IPS DF 6.9 (cell line): ENCODE data around the gene ZNF215.
A peak's percentile ranks its signal among the peaks of the same experiment; 100 is the strongest.
"Not testable (repeated sequence)": the region's sequence is repeated elsewhere in the genome, so short reads cannot be mapped to it uniquely, and the experiment has no call there.

Experiments
- DNase-seq: peaks from one replicate; pipeline ENCODE4 v3.0.0-alpha.2; 2013; ENCODE audit warnings: low read depth, low spot score
- H3K27ac ChIP-seq: one replicate; pipeline ENCODE4 v1.5.1; 2013; ENCODE audit warnings: low read length, control low read depth
- H3K27me3 ChIP-seq: 2 replicates; pipeline ENCODE4 v1.6.1; 2013; ENCODE audit warnings: mild to moderate bottlenecking, low read length; ENCODE audit not compliant: control insufficient read depth, insufficient read depth
- H3K36me3 ChIP-seq: 2 replicates; pipeline ENCODE4 v1.6.1; 2013; ENCODE audit warnings: low read length; ENCODE audit not compliant: control insufficient read depth, insufficient read depth
- H3K4me1 ChIP-seq: 2 replicates; pipeline ENCODE4 v1.6.1; 2013; ENCODE audit warnings: low read length; ENCODE audit not compliant: control insufficient read depth, insufficient read depth
- H3K4me3 ChIP-seq: 2 replicates; pipeline ENCODE4 v1.5.1; 2013; ENCODE audit warnings: mild to moderate bottlenecking, low read length
- H3K9me3 ChIP-seq: 2 replicates; pipeline ENCODE4 v1.6.1; 2013; ENCODE audit warnings: low read length, inconsistent platforms; ENCODE audit not compliant: control insufficient read depth, insufficient read depth
- WGBS: extraction: QIAGEN DNeasy Blood & Tissue Kit; methylation state at CpG from one replicate; pipeline ENCODE4 v1.1.7; 2013; ENCODE audit warnings: mixed read lengths, missing lambda C conversion rate; ENCODE audit not compliant: insufficient read length, insufficient coverage; 5-methylcytosine and 5-hydroxymethylcytosine counted together

The ZNF215 gene

DNA sequence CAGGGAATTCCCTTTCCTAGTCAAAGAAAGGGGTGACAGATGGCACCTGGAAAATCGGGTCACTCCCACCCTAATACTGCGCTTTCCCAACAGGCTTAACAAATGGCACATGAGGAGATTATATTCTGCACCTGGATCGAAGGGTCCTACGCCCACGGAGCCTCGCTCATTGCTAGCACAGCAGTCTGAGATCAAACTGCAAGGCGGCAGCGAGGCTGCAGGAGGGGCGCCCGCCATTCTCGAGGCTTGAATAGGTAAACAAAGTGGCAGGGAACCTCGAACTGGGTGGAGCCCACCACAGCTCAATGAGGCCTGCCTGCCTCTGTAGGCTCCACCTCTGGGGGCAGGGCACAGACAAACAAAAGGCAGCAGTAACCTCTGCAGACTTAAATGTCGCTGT is 21.4 kb upstream of the ZNF215 start:
- H3K36me3 ChIP-seq, DNase-seq, H3K27ac ChIP-seq, H3K4me3 ChIP-seq, H3K9me3 ChIP-seq, H3K4me1 ChIP-seq, H3K27me3 ChIP-seq: not testable (repeated sequence)
- WGBS = no CpG with 5 or more reads among the region's 13 CpGs

DNA sequence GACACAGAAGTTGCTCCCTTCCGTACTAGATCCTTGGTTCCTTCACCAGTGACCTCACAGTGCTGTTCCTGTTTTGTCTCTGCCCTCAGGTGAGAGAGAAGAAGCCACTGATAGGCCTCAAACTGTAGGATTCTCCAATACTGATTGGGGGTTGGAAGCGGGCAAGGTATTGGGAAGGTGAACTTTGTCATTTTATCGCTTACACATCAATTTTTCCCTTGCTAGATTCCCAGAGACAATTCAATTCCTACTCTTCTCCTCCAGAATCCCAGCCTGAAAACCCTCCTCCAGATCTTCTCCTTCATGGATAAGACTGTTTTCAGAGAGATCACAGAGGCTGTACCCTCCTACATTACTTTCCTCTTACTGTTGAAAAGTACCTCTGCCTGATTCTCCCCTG is 14.8 kb upstream of the ZNF215 start:
- DNase-seq = no peak
- Histone ChIP-seq H3K9me3 (no peaks in the 10 kb centered on the region), H3K36me3 (no peaks in the 10 kb centered on the region), H3K27me3 (no peaks in the 10 kb centered on the region), H3K4me3 (no peak overlapping the region), H3K27ac (no peak overlapping the region), H3K4me1 (no peaks in the 10 kb centered on the region)
- no CpG with 5 or more reads among the region's 3 CpGs for WGBS

- Histone ChIP-seq H3K9me3 (no peaks in the 10 kb centered on the region), H3K27ac (no peak overlapping the region), H3K27me3 (no peaks in the 10 kb centered on the region), H3K4me3 (no peak overlapping the region), H3K4me1 (no peaks in the 10 kb centered on the region), H3K36me3 (no peaks in the 10 kb centered on the region)
- 100% methylated on average over 1 of the region's 3 CpGs for WGBS
- DNase-seq = no peak
Observed at GRCh38 chr11:6911948-6912347, 14.3 kb upstream of the ZNF215 start.

DNA sequence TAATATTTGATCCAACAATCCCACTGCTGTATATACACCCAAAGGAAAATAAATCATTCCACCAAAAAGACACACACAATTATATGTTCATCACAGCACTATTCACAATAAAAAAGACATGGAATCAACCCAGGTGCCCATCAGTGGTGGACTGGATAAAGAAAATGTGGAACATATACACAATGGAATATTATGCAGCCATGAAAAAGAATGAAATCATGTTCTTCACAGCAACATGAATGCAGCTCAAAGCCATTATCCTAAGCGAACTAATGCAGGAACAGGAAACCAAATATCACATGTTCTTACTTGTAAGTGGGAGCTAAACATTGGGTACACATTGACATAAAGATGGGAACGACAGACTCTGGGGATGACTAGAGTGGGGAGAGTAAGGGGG is 6.5 kb upstream of the ZNF215 start:
- no peaks in the 10 kb centered on the region for H3K36me3 ChIP-seq
- no peak overlapping the region for H3K4me3 ChIP-seq
- no peaks in the 10 kb centered on the region for H3K27me3 ChIP-seq
- no peaks in the 10 kb centered on the region for H3K4me1 ChIP-seq
- H3K9me3 ChIP-seq = no peaks in the 10 kb centered on the region
- H3K27ac ChIP-seq = no peak overlapping the region
- no CpG with 5 or more reads among the region's 2 CpGs for WGBS
- no peak for DNase-seq

- Histone ChIP-seq H3K36me3 (no peaks in the 10 kb centered on the region), H3K9me3 (no peaks in the 10 kb centered on the region), H3K27ac (no peak within 1 kb of the TSS), H3K27me3 (no peaks in the 10 kb centered on the region), H3K4me1 (no peaks in the 10 kb centered on the region), H3K4me3 (no peak within 1 kb of the TSS)
- WGBS = no CpG with 5 or more reads among the region's 1 CpG
- no peak for DNase-seq
Observed at GRCh38 chr11:6920702-6921101, 5.5 kb upstream of the ZNF215 start, which contains the start of gene OR2D3. TSS of gene OR2D3 (plus strand) at chr11:6921002. CDS start at chr11:6921002, 0 bp downstream.

- H3K27ac ChIP-seq = no peak overlapping the region
Observed at GRCh38 chr11:6925007-6925577, 1.1 kb upstream of the ZNF215 start.

DNA sequence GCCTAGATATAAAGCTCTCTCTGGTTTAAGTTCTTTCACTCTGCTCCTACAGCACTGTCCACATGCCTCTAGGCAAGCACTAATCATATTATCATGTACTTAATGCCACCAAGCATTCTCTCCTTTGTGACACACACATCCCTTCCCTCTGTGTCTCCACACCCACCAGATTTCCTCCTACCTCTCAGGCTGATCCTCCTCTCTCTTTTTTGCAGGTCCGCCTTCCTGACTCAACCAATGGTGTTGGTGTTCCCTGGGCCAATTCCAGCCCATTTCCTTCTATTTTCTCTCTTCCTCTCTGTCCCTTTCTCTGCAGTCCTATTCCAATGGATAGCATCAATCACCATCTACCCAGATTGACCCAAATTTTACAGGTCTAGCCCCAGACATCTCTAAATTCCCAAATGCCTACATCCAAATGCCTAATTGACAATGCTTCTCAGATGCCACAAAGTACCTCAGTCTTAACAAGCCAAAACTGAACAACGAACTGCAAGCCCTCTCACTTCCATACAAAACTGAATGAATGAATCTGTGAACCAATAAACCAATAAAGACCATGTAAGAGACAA is 504 bp upstream of the ZNF215 start:
- H3K4me3 ChIP-seq = peak overlapping the region; percentile 53; the same call in 1 of the 2 replicates
- no peak for DNase-seq
- H3K9me3 ChIP-seq = no peaks in the 10 kb centered on the region
- H3K27me3 ChIP-seq = no peaks in the 10 kb centered on the region
- no peaks in the 10 kb centered on the region for H3K36me3 ChIP-seq
- WGBS = no CpG with 5 or more reads among the region's 2 CpGs
- no peaks in the 10 kb centered on the region; the same call in 1 of the 2 replicates for H3K4me1 ChIP-seq
- H3K27ac ChIP-seq = no peak overlapping the region

More at GRCh38 chr11:6925007-6925577, 1.1 kb upstream of the ZNF215 start:
- no peaks in the 10 kb centered on the region for H3K27me3 ChIP-seq
- H3K36me3 ChIP-seq = no peaks in the 10 kb centered on the region
- H3K9me3 ChIP-seq = no peaks in the 10 kb centered on the region
- H3K4me1 ChIP-seq = no peaks in the 10 kb centered on the region; the same call in 1 of the 2 replicates
- DNase-seq = no peak
- H3K4me3 ChIP-seq = no peak overlapping the region

- H3K4me3 ChIP-seq = peak overlapping the region; percentile 53
- no peaks in the 10 kb centered on the region for H3K9me3 ChIP-seq
- DNase-seq = no peak
- no peaks in the 10 kb centered on the region for H3K27me3 ChIP-seq
- H3K4me1 ChIP-seq = no peaks in the 10 kb centered on the region; the same call in 1 of the 2 replicates
- 100% methylated on average over 1 of the region's 11 CpGs for WGBS
- no peak overlapping the region for H3K27ac ChIP-seq
- peaks cover 2% of the 10 kb centered on the region; the same call in 1 of the 2 replicates for H3K36me3 ChIP-seq
Observed at GRCh38 chr11:6927030-6927617, 898 bp downstream of the ZNF215 start.

DNA sequence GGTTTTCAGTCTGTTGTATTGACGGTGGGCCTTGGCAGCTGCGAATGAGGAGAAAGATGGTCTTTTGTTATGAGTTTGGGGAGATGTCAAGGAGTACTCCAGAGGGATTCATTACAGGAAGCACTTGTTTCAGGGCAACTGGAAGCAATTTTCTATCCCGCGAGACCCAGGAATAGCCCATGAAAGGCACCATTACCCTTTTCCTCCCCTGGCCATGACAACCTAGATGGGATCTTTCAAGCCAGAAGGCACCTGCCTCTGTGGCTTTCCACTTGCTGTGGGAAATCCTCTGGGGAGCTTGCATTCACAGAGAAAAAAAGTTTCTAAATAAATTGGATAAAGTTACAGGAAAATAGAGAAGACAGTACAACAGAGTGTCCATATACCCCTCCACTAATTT is 2.7 kb downstream of the ZNF215 start:
- Histone ChIP-seq H3K4me1 (no peaks in the 10 kb centered on the region; the same call in 1 of the 2 replicates), H3K4me3 (no peak overlapping the region), H3K36me3 (peaks cover 3% of the 10 kb centered on the region; the same call in 1 of the 2 replicates), H3K27me3 (no peaks in the 10 kb centered on the region), H3K9me3 (no peaks in the 10 kb centered on the region), H3K27ac (no peak overlapping the region)
- DNase-seq = no peak
- WGBS = no CpG with 5 or more reads among the region's 4 CpGs

- Histone ChIP-seq H3K27me3 (no peaks in the 10 kb centered on the region), H3K9me3 (no peaks in the 10 kb centered on the region), H3K36me3 (peaks cover 3% of the 10 kb centered on the region; the same call in 1 of the 2 replicates), H3K4me1 (no peaks in the 10 kb centered on the region; the same call in 1 of the 2 replicates), H3K27ac (no peak overlapping the region), H3K4me3 (no peak overlapping the region)
- DNase-seq = no peak
- no CpG with 5 or more reads among the region's 3 CpGs for WGBS
Observed at GRCh38 chr11:6931146-6931713, 5.0 kb downstream of the ZNF215 start.
